Measurements from ENCODE around the gene RMDN3.

GRCh38 chr15:40756938-40757337 is 1.9 kb upstream of the RMDN3 start:
- TF ChIP-seq POLR2A (IDR thresholded peaks at IDR 0.05) (no peak), CTCF (IDR thresholded peaks at IDR 0.05) (no peak), EP300 (IDR thresholded peaks at IDR 0.05) (no peak)
